GM12878 (cell line): ENCODE measurements around the gene DSTYK. TPM values are rescaled to one million over a fixed set of nuclear protein-coding genes. Genes with fewer than 3 reads are reported as not detected.
"Not testable (repeated sequence)": the region's sequence is repeated elsewhere in the genome, so short reads cannot be mapped to it uniquely, and the experiment has no call there.

Experiments
- ATAC-seq: fragments of 200-7000 bp; cut with Tn5 transposase; 3 replicates; pipeline ENCODE4 v1.9.1; 2020; ENCODE audit warnings: mild to moderate bottlenecking, moderate library complexity
- BruUV-seq: library from RNA; stranded (reverse); fragments of 400-500 nt; replicated peaks from 2 replicates; lab custom pipeline; 2021; lab: Mats Ljungman, UMichigan
- CTCF ChIA-PET: fragments of 300-600 bp; sonication (Branson Sonifier 250); formaldehyde crosslinking; extraction: SDS; loops from one replicate; lab custom pipeline; 2021; ENCODE audit warnings: inconsistent platforms; lab: Yijun Ruan, JAX
- POLR2A ChIA-PET: fragments of 350-600 bp; formaldehyde crosslinking; extraction: SDS; loops from one replicate; lab custom pipeline; 2021; ENCODE audit warnings: inconsistent platforms; lab: Charles Lee
- RAD21 ChIA-PET: fragments of 300-600 bp; sonication (Branson Sonifier 250); formaldehyde crosslinking; loops from one replicate; lab custom pipeline; 2023; ENCODE audit warnings: antibody characterized with exemption; ENCODE audit not compliant: unreplicated experiment; lab: Charles Lee
- SMC1A ChIA-PET: fragments of 300-600 bp; sonication (Branson Sonifier 250); formaldehyde crosslinking; loops from one replicate; lab custom pipeline; 2023; ENCODE audit not compliant: unreplicated experiment, uncharacterized antibody; lab: Charles Lee
- DNase-seq: peaks from one replicate; pipeline ENCODE4 v3.0.0-alpha.2; 2011; ENCODE audit warnings: low read depth, low spot score
- FAIRE-seq: peaks from 3 replicates; lab custom pipeline; 2011; peaks lifted over from hg19 to GRCh38; lab: Jason Lieb, UNC
- H2AFZ ChIP-seq: 2 replicates; pipeline ENCODE4 v1.6.0; 2011; ENCODE audit warnings: low read depth, low read length, control low read depth; ENCODE audit not compliant: control insufficient read depth
- H3K27ac ChIP-seq: 2 replicates; pipeline ENCODE4 v1.5.1; 2011; ENCODE audit warnings: control low read depth; ENCODE audit not compliant: control insufficient read depth, insufficient read depth
- H3K27me3 ChIP-seq, 2 experiments: replicated peaks in 1 of 2; 2 replicates each; pipeline versions ENCODE4 v1.6.0 to v1.6.1; 2011; ENCODE audit warnings: low read length in 1 of 2; ENCODE audit not compliant: control insufficient read depth in 2 of 2, insufficient read depth in 2 of 2
- H3K36me3 ChIP-seq, 2 experiments: 2 replicates each; pipeline ENCODE4 v1.5.1; 2011; ENCODE audit warnings: low read length in 1 of 2; ENCODE audit not compliant: control insufficient read depth in 2 of 2, insufficient read depth in 2 of 2
- H3K4me1 ChIP-seq: 2 replicates; pipeline ENCODE4 v1.6.1; 2011; ENCODE audit warnings: mild to moderate bottlenecking, low read length, moderate library complexity, mixed read lengths; ENCODE audit not compliant: control insufficient read depth, insufficient read depth
- H3K4me2 ChIP-seq: 2 replicates; pipeline ENCODE4 v1.6.0; 2011; ENCODE audit warnings: control low read depth; ENCODE audit not compliant: control insufficient read depth, insufficient read depth
- H3K4me3 ChIP-seq: fragments of 200-600 bp; sonication (generic); 2 replicates; pipeline ENCODE4 v1.5.1; 2016
- H3K79me2 ChIP-seq: 2 replicates; pipeline ENCODE4 v1.6.0; 2011; ENCODE audit warnings: low read length; ENCODE audit not compliant: control insufficient read depth, insufficient read depth
- H3K9ac ChIP-seq: 2 replicates; pipeline ENCODE4 v1.8.0; 2011; ENCODE audit warnings: low read length, control low read depth, mixed read lengths; ENCODE audit not compliant: control insufficient read depth, insufficient read depth
- H3K9me3 ChIP-seq: replicated peaks from 3 replicates; pipeline ENCODE4 v1.5.1; 2011; ENCODE audit warnings: mild to moderate bottlenecking, low read length; ENCODE audit not compliant: control insufficient read depth, insufficient read depth
- H4K20me1 ChIP-seq: 2 replicates; pipeline ENCODE4 v1.6.0; 2011; ENCODE audit not compliant: control insufficient read depth, insufficient read depth
- ELK1 ChIP-seq: IDR thresholded peaks from 2 replicates; pipeline ENCODE4 v1.6.1; 2012; ENCODE audit warnings: low read depth, low read length, improper control_type of control experiment
- WGBS: methylation state at CpG from one replicate; pipeline ENCODE4 v1.1.6; 2016; ENCODE audit warnings: low lambda C conversion rate; ENCODE audit not compliant: insufficient replicate concordance, insufficient coverage; ENCODE audit errors: missing lambda C conversion rate; 5-methylcytosine and 5-hydroxymethylcytosine counted together
- in situ Hi-C: fragments of 300-500 bp; cut with MboI; formaldehyde crosslinking; loops from 9 replicates; pipeline ENCODE4 v1.14.3; 2018; ENCODE audit warnings: mixed read lengths
- intact Hi-C: fragments of 100-400 bp; cut with micrococcal nuclease; formaldehyde crosslinking; loops from one replicate; pipeline ENCODE4 v1.14.2; 2022; ENCODE audit not compliant: unreplicated experiment
- polyA plus RNA-seq, 11 experiments: library from polyadenylated mRNA; depleted of rRNA in 4 of 11; unstranded in 6 of 11; stranded (reverse) in 5 of 11; fragments of >200 nt; fragmentation: Nextera tagmentation in 4 of 11; fragmentation: Illumina TruSeq in 1 of 11; extraction: Ambion mirVana in 4 of 11; extraction: Trizol in 1 of 11; gene quantifications; 1 replicate in 1 of 11; 2 replicates in 10 of 11; pipeline versions ENCODE4 v1.2.1 to v1.2.3, GENCODE V29; 2011 to 2016; ENCODE audit warnings: inconsistent platforms in 2 of 11, missing spikeins in 2 of 11, low read depth in 1 of 11
- total RNA-seq, 4 experiments: library from RNA; depleted of rRNA in 3 of 4; stranded (reverse); fragments of >200 nt in 3 of 4; fragmentation: Illumina TruSeq in 1 of 4; extraction: Trizol in 1 of 4; gene quantifications; 2 replicates each; pipeline versions ENCODE4 v1.2.1 to v1.2.3, GENCODE V29; 2013 to 2021

Gene DSTYK
- total and polyA plus RNA-seq, 10 of the 15 experiments (the other 5 are each of a cell fraction or from before 2014, with no cell fraction given): 2.7 to 5.5 (median 3.6) TPM

GRCh38 chr1:205180331-205180730, 31.2 kb downstream of the DSTYK start:
- H3K4me1 ChIP-seq, H2AFZ ChIP-seq, SMC1A ChIA-PET, RAD21 ChIA-PET, H3K4me2 ChIP-seq, H3K9ac ChIP-seq, POLR2A ChIA-PET, in situ Hi-C loops, H3K4me3 ChIP-seq, H3K27ac ChIP-seq, H3K9me3 ChIP-seq, DNase-seq, H4K20me1 ChIP-seq, ATAC-seq, BruUV-seq, intact Hi-C loops, H3K79me2 ChIP-seq, H3K36me3 ChIP-seq, H3K27me3 ChIP-seq, FAIRE-seq: not testable (repeated sequence)
- WGBS: 92% methylated on average over 6 of the region's 7 CpGs
- CTCF ChIA-PET: interaction anchor here (1.1 kb wide), 1 partner anchor 75 kb away, joined by 5 read pairs; no protein-coding TSS in a partner anchor

GRCh38 chr1:205179842-205180241, 31.7 kb downstream of the DSTYK start:
- no peaks in the 10 kb centered on the region for H3K79me2 ChIP-seq
- 50% methylated on average over 2 of the region's 2 CpGs for WGBS
- SMC1A ChIA-PET: no interaction called here
- H3K4me3 ChIP-seq: no peak overlapping the region
- H3K9ac ChIP-seq: no peak overlapping the region
- H3K9me3 ChIP-seq: no peaks in the 10 kb centered on the region
- in situ Hi-C loops (no loop called here), intact Hi-C loops (no loop called here)
- RAD21 ChIA-PET: no interaction called here
- H3K27me3 ChIP-seq: no peaks in the 10 kb centered on the region
- no peak for TF ChIP-seq ELK1
- H3K27ac ChIP-seq: no peak overlapping the region
- BruUV-seq: no TSS peak
- no peaks in the 10 kb centered on the region for H3K4me1 ChIP-seq
- ATAC-seq (no peak), DNase-seq (no peak), FAIRE-seq (no peak)
- no peaks in the 10 kb centered on the region for H3K36me3 ChIP-seq
- CTCF ChIA-PET: interaction anchor here (1.1 to 1.2 kb wide), 2 partner anchors 76 to 174 kb away, joined by 5 read pairs; no protein-coding TSS in a partner anchor
- H4K20me1 ChIP-seq: no peaks in the 10 kb centered on the region
- no peak overlapping the region for H2AFZ ChIP-seq
- no peak overlapping the region for H3K4me2 ChIP-seq
- POLR2A ChIA-PET: no interaction called here
